Heart left ventricle (tissue), 13 donors: ENCODE results near the gene OR8B12.

Experiments
- POLR2A ChIP-seq, 2 donors: fragments of 450-650 bp; IDR thresholded peaks; one replicate each; pipeline ENCODE4 v1.6.1; 2017; ENCODE audit warnings: antibody characterized with exemption in 2 of 2, mild to moderate bottlenecking in 2 of 2, moderate library complexity in 2 of 2
- TF ChIP-seq, protein P1 (sequence below), 12 donors: fragments of 200-600 bp; sonication (generic) in 4 of 12; IDR thresholded peaks; one replicate each; pipeline versions ENCODE4 v1.5.0 to v1.8.0; 2018 to 2022; ENCODE audit warnings: antibody characterized with exemption in 12 of 12, mild to moderate bottlenecking in 5 of 12
- donor health status: ischemic (EF 13 %, LVEDD 7.1; RV severe dilation, severe dysfunction).
- donor health status: DM: no; HTN: yes; CAD: no.
- donor health status: DM: no; HTN: no; CAD: no.
- donor health status: ischemic (EF 25% LVEDD 6.9; RV normal size, moderate dysfunction).
- donor health status: ischemic (EF 25% LVEDD 5.7; RV mildly dilated, moderate dysfunction).
- donor health status: ischemic (EF 35%, LVEDD 5.7; RV mildly dilated, moderate dysfunction).
- donor health status: nonischemic (EF 11% LVEDD 7.7; RV severe dilation, severe dysfunction).
- donor health status: DM: yes; HTN: yes; CAD: no.
- donor health status: PGD.
- donor health status: ischemic (EF 29% LVEDD 5.4; RV normal size, mild dysfunction).
- donor health status: nonischemic (EF 23%, LVEDD 6.1; RV moderate dilation, normal function).

DNA sequence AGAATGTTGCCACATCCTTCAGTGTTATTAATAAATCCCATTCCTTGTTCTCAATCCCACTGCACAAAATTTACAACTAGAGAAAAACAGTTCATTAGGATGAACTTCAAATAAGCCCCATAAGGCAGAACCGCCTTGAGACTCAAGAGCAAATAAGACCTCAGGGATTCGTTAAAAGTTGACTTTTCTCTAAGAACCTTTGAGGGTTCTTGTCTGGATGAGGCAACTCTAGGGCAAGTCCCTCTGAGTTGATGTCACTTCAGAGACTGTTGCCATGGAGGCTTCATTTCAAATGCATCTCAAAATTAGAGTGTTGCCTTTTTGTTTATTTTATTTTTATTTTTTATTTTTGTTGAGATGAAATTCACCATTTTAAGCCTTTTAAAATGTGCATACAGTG, 48.0 kb upstream of the OR8B12 start:
- no peak for TF ChIP-seq POLR2A (IDR thresholded peaks at IDR 0.05)
- TF ChIP-seq, protein P1, sequence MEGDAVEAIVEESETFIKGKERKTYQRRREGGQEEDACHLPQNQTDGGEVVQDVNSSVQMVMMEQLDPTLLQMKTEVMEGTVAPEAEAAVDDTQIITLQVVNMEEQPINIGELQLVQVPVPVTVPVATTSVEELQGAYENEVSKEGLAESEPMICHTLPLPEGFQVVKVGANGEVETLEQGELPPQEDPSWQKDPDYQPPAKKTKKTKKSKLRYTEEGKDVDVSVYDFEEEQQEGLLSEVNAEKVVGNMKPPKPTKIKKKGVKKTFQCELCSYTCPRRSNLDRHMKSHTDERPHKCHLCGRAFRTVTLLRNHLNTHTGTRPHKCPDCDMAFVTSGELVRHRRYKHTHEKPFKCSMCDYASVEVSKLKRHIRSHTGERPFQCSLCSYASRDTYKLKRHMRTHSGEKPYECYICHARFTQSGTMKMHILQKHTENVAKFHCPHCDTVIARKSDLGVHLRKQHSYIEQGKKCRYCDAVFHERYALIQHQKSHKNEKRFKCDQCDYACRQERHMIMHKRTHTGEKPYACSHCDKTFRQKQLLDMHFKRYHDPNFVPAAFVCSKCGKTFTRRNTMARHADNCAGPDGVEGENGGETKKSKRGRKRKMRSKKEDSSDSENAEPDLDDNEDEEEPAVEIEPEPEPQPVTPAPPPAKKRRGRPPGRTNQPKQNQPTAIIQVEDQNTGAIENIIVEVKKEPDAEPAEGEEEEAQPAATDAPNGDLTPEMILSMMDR (IDR thresholded peaks at IDR 0.05) = no peak
